Transverse colon (tissue), 4 donors: ENCODE measurements around the gene GCNT1. TPM values are rescaled to one million over a fixed set of nuclear protein-coding genes. Genes with fewer than 3 reads are reported as not detected.

Experiments used
- DNase-seq: peaks from one replicate; pipeline ENCODE4 v3.0.0-alpha.2; 2019
- H3K27ac ChIP-seq, 4 donors: fragments of 200-600 bp; sonication (generic); 2 replicates each; pipeline ENCODE4 v1.5.1; 2016 to 2018; ENCODE audit warnings: inconsistent platforms in 4 of 4
- H3K27me3 ChIP-seq: fragments of 200-600 bp; sonication (generic); 2 replicates; pipeline ENCODE4 v1.5.1; 2017; ENCODE audit warnings: inconsistent platforms
- H3K36me3 ChIP-seq, 4 donors: fragments of 200-600 bp; sonication (generic); 2 replicates each; pipeline ENCODE4 v1.5.1; 2017 to 2019; ENCODE audit warnings: inconsistent platforms in 4 of 4
- H3K4me1 ChIP-seq, 4 donors: fragments of 200-600 bp; sonication (generic); 2 replicates each; pipeline ENCODE4 v1.5.1; 2017 to 2020; ENCODE audit warnings: inconsistent platforms in 4 of 4
- H3K4me3 ChIP-seq, 4 donors: fragments of 200-600 bp; sonication (generic); 1 replicate in 1 of 4; 2 replicates in 3 of 4; pipeline versions ENCODE4 v1.5.1 to v1.6.1; 2017 to 2019; ENCODE audit warnings: inconsistent platforms in 4 of 4
- H3K9me3 ChIP-seq, 2 donors: fragments of 200-600 bp; sonication (generic); 2 replicates each; pipeline ENCODE4 v1.5.1; 2017 to 2019; ENCODE audit warnings: inconsistent platforms in 2 of 2
- CTCF ChIP-seq, 5 experiments: fragments of 200-600 bp in 3 of 5; fragments of 450-650 bp in 2 of 5; sonication (generic) in 3 of 5; IDR thresholded peaks; 1 replicate in 2 of 5; 2 replicates in 3 of 5; pipeline ENCODE4 v1.5.1; 2016 to 2017; ENCODE audit warnings: antibody characterized with exemption in 5 of 5, inconsistent platforms in 3 of 5, mild to moderate bottlenecking in 2 of 5, moderate library complexity in 1 of 5
- EP300 ChIP-seq: sonication (generic); formaldehyde crosslinking; IDR thresholded peaks from one replicate; pipeline ENCODE4 v1.6.1; 2017; ENCODE audit warnings: antibody characterized with exemption, low read depth
- POLR2A ChIP-seq: fragments of 450-650 bp; IDR thresholded peaks from one replicate; pipeline ENCODE4 v1.6.1; 2016; ENCODE audit warnings: antibody characterized with exemption, mild to moderate bottlenecking, moderate library complexity
- POLR2AphosphoS5 ChIP-seq, 3 donors: sonication (generic); formaldehyde crosslinking; IDR thresholded peaks; one replicate each; pipeline ENCODE4 v1.6.1; 2016; ENCODE audit warnings: antibody characterized with exemption in 3 of 3
- WGBS, 2 donors: methylation state at CpG; one replicate each; pipeline ENCODE4 v1.1.5; 2018; ENCODE audit warnings: low coverage in 1 of 2; 5-methylcytosine and 5-hydroxymethylcytosine counted together
- in situ Hi-C, 4 donors: fragments of 200-750 bp; cut with MboI; loops; one replicate each; pipeline versions ENCODE4 v1.15.0 to v1.15.1; 2017; ENCODE audit warnings: low sequenced_read_pairs in 3 of 4, low pct_ligation_motif_present in 1 of 4, low pct_unique_long_range_greater_than_20kb in 1 of 4
- intact Hi-C: fragments of 100-400 bp; cut with DNase I; formaldehyde crosslinking; loops from one replicate; pipeline ENCODE4 v1.15.1; 2023; ENCODE audit warnings: low total_unique reads
- total RNA-seq, 4 donors: library from RNA; depleted of rRNA; stranded (reverse); fragments of >200 nt; gene quantifications; one replicate each; pipeline ENCODE4 v1.1.0, GENCODE V29; 2016

Gene GCNT1
- total RNA-seq, 4 donors from 2014 or later = 12.7 to 52.0 (median 27.8) TPM

- Histone ChIP-seq H3K4me1 (no peaks in the 10 kb centered on the region), H3K4me3 (no peak overlapping the region), H3K27me3 (no peaks in the 10 kb centered on the region), H3K36me3 (no peaks in the 10 kb centered on the region), H3K9me3 (no peaks in the 10 kb centered on the region), H3K27ac (no peak overlapping the region)
- TF ChIP-seq CTCF (IDR thresholded peaks at IDR 0.05) (no peak), EP300 (no peak), POLR2A (no peak)
- DNase-seq = no peak
- intact Hi-C loops (no loop called here), in situ Hi-C loops (no loop called here)
- 75 to 81% methylated on average over 1 to 3 of the region's 3 CpGs for WGBS, 2 donors
These were observed 66.2 kb downstream of the GCNT1 start for GRCh38 chr9:76525196-76525595.

- intact Hi-C loops (no loop called here), in situ Hi-C loops (no loop called here)
- TF ChIP-seq CTCF (IDR thresholded peaks at IDR 0.05) (no peak), POLR2AphosphoS5 (IDR thresholded peaks at IDR 0.05) (no peak), EP300 (no peak), POLR2A (no peak)
- Histone ChIP-seq H3K27me3 (no peaks in the 10 kb centered on the region), H3K36me3 (no peaks in the 10 kb centered on the region), H3K27ac (no peak overlapping the region), H3K4me3 (no peak overlapping the region), H3K4me1 (no peaks in the 10 kb centered on the region), H3K9me3 (no peaks in the 10 kb centered on the region)
- WGBS, 2 donors = 50 to 69% methylated on average over 1 of the region's 1 CpG
- no peak for DNase-seq
These were observed 67.0 kb downstream of the GCNT1 start for GRCh38 chr9:76526026-76526425.

GRCh38 chr9:76528056-76528455 is 69.1 kb downstream of the GCNT1 start:
- no peaks in the 10 kb centered on the region for H3K9me3 ChIP-seq
- DNase-seq = no peak
- TF ChIP-seq POLR2A (no peak), POLR2AphosphoS5 (IDR thresholded peaks at IDR 0.05) (no peak), CTCF (IDR thresholded peaks at IDR 0.05) (no peak), EP300 (no peak)
- WGBS, 2 donors = 87% methylated on average over 7 of the region's 7 CpGs; no CpG with 5 or more reads in 1 of the 2 donors
- H3K4me1 ChIP-seq = no peaks in the 10 kb centered on the region
- in situ Hi-C loops = no loop called here
- H3K27ac ChIP-seq = no peak overlapping the region
- no peaks in the 10 kb centered on the region for H3K27me3 ChIP-seq
- H3K36me3 ChIP-seq = no peaks in the 10 kb centered on the region
- intact Hi-C loops = no loop called here
- no peak overlapping the region for H3K4me3 ChIP-seq

- 95 to 100% methylated on average over 1 to 17 of the region's 20 CpGs for WGBS, 2 donors
- TF ChIP-seq EP300 (no peak), CTCF (IDR thresholded peaks at IDR 0.05) (no peak), POLR2AphosphoS5 (IDR thresholded peaks at IDR 0.05) (no peak), POLR2A (no peak)
These were observed 69.7 kb downstream of the GCNT1 start for GRCh38 chr9:76528642-76529190.

More at GRCh38 chr9:76528642-76529190, 69.7 kb downstream of the GCNT1 start:
- no peak for DNase-seq
- no peaks in the 10 kb centered on the region for H3K27me3 ChIP-seq
- H3K36me3 ChIP-seq = no peaks in the 10 kb centered on the region
- intact Hi-C loops = no loop called here
- no peaks in the 10 kb centered on the region for H3K9me3 ChIP-seq
- in situ Hi-C loops = no loop called here
- H3K27ac ChIP-seq = no peak overlapping the region
- H3K4me1 ChIP-seq = no peaks in the 10 kb centered on the region
- no peak overlapping the region for H3K4me3 ChIP-seq
